GM21529 (cell line): ENCODE measurements around the gene CLN6.
"Not testable (repeated sequence)": the region's sequence is repeated elsewhere in the genome, so short reads cannot be mapped to it uniquely, and the experiment has no call there.

Experiments
- ATAC-seq: cut with Tn5 transposase; IDR thresholded peaks from one replicate; pipeline ENCODE4 v1.9.1; 2021; ENCODE audit not compliant: unreplicated experiment

CLN6 gene

DNA sequence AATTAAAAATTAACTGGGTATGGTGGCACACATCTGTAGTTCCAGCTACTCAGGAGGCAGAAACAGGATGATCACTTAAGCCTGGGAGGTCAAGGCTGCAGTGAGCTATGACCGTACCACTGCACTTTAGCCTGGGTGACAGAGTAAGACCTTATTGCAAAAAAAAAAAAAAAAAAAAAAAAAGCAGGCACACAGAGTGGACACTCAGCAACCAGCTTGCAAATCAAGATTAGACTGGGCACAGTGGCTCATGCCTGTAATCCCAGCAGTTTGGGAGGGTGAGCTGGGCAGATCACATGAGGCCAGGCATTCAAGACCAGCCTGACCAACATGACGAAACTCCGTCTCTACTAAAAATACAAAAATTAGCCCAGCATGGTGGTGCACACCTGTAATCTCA is 5.4 kb downstream of the CLN6 start:
- no peak for ATAC-seq

DNA sequence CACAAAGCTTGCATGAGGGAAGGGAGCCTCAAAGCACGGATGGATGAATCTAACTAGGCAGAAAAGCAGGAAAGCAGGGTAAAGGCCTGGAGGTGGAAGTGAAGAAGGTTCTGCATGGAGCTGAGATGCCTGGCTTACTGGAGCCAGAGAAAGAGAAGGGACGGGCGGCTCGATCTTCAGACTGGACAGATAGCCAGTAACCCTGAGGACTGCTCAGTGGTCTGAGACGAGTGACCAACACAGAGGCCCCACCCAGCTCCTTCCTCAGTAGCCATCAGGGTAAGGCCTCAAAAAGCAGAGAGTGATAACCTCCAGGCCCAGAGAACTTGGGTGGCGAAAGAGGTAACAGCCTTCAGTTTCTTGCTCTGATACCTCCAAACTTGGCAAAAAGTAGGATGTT is 6.4 kb downstream of the CLN6 start:
- no peak for ATAC-seq

DNA sequence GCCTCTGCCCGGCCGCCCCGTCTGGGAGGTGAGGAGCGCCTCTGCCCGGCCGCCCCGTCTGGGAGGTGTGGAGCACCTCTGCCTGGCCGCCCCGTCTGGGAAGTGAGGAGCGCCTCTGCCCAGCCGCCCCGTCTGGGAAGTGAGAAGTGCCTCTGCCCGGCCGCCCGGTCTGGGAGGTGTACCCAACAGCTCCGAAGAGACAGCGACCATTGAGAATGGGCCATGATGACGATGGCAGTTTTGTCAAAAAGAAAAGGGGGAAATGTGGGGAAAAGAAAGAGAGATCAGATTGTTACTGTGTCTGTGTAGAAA is 7.1 kb downstream of the CLN6 start:
- not testable (repeated sequence) for ATAC-seq

DNA sequence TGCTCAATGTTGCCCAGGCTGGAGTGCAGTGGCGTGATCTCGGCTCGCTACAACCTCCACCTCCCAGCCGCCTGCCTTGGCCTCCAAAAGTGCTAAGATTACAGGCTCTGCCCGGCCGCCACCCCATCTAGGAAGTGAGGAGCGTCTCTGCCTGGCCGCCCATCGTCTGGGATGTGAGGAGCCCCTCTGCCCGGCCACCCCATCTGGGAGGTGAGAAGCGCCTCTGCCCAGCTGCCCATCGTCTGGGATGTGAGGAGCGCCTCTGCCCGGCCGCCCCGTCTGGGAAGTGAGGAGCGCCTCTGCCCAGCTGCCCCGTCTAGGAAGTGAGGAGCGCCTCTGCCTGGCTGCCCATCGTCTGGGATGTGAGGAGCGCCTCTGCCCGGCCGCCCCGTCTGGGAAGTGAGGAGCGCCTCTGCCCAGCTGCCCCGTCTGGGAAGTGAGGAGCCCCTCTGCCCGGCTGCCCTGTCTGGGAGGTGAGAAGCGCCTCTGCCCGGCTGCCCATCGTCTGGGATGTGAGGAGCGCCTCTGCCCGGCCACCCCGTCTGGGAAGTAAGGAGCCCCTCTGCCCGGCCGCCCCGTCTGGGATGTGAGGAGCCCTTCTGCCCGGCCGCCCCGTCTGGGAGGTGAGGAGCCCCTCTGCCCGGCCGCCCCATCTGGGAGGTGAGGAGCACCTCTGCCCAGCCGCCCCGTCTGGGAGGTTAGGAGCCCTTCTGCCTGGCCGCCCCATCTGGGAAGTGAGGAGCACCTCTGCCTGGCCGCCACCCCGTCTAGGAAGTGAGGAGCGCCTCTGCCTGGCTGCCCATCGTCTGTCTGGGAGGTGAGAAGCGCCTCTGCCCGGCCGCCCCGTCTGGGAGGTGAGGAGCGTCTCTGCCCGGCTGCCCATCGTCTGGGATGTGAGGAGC is 7.7 kb downstream of the CLN6 start:
- not testable (repeated sequence) for ATAC-seq

- no peak for ATAC-seq
These were observed 8.6 kb downstream of the CLN6 start for GRCh38 chr15:68220967-68221366.

- no peak for ATAC-seq
These were observed 9.0 kb downstream of the CLN6 start for GRCh38 chr15:68220489-68220888.

DNA sequence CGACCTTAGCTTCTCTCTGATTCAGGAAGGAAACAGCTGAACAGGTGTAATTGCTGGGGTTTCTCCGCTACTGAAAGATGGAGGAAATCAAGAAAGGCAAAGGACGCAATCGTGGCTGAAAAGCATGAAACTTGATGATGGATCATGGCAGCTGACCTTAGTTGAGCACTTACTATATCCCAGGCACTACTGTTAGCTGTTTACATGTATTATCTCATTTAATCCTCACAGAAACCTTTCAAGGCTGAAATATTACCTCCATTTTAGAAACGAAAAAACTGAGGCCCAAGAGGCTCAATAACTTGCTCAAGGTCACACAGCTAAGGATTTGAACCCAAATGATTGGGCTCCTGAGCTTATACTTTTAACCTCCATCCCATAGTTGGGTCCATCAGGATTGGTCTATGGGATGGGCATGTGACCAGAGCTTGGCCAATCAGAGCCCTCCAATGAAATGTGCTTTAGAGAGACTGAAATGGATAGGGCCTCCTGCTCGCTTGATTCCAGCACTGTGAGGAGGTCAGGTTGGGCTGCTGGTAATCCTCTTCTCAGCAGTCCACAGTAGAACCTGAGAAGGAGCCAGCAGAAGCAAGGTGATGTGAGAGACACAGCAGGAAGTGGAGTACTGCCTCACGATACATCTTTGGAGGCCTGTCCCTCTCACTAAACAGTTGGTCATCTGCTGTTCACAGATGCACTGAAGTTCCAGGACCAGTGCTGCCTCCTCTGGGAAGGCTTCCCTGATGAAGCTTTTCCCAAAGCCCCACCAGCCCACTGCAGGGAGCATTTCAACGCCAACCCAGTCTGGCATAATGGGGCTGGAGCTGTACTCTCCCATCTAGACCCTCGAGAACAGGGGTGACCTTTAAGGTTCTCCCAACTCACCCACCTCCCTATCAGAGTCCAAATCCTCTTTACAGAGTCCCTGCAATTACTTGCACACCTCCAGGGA is 10.4 kb downstream of the CLN6 start:
- ATAC-seq = no peak

DNA sequence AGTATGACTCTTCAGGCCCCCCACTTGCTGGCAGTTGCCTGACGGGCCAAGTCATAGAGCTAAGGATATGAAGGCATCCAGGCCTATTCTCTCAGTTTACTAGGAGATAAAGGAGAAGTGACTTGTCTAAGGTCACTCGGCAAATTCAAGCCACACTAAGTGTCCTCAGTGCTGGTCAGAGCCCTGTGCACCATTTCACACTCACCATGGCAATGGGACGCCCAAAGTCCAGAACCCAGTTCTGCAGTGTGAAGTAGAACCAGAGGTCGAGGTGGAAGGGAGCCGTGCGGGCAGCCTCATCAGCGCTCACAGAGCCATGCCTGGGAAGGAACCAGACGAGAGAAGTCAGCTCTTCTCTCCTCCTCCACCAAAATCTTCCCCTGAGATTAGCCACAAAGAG is 11.2 kb downstream of the CLN6 start:
- no peak for ATAC-seq

DNA sequence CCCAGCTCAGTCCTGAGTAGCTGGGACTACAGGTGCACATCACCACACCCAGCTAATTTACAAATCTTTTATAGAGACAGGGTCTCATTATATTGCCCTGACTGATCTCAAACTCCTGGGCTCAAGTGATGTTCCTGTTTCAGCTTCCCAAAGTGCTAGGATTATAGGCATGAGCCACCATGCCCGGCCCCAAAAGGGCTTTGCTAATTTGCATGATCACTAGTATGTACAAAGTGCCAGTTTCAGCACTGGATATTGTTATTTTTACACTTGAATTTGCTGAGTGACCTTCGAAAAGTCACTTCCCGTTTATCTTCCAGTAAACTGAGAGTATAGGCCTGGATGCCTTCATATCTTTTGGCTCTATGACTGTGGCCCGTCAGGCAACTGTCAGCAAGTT is 12.2 kb downstream of the CLN6 start:
- ATAC-seq = no peak

- ATAC-seq = no peak
These were observed 14.7 kb downstream of the CLN6 start for GRCh38 chr15:68214838-68215254.

DNA sequence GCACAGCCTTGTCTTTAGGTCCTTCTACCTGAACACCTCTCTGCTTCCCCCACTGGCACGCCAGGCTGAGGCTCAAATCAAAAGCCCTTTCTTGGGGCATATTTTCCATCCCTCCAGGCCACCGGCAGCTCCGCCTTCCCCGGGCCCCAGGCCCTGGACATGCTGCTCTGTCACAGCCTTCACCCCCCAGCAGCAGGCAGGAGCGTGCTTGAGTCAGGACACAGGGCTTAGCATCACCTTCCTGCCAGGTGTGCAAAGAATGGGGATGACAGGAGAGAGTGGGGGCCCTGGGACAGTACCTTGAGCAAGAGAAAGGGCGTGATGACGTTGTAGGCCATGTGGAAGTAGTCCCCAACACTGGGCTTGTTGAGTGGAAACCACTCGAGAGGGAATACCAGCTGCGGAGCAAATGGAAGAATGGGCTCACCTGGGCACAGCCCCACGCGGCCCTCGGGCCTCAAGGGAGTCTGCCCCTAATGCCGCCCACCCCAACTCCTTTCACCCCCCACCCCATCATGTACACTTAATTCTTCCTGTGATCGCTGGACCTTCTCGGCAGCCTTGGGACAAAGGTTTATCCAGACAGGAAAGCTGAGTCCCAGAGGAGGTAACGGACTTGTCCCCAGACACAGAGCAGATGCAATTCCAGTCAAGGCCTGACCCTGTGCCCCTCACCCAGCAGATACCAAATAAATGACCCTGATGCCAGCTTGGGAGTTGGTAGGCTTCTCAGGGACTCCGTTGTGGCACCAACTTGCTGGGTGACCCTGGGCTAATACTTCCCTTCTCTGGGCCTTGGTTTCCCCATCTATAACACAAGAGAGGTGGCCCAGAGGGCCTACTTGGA is 15.3 kb downstream of the CLN6 start:
- no peak for ATAC-seq

GRCh38 chr15:68213491-68213845 is 16.1 kb downstream of the CLN6 start:
- not testable (repeated sequence) for ATAC-seq

- ATAC-seq = no peak
These were observed 17.7 kb downstream of the CLN6 start for GRCh38 chr15:68211656-68212320.

GRCh38 chr15:68210821-68211655 is 18.5 kb downstream of the CLN6 start:
- no peak for ATAC-seq

GRCh38 chr15:68210409-68210756 is 19.1 kb downstream of the CLN6 start:
- ATAC-seq = no peak

DNA sequence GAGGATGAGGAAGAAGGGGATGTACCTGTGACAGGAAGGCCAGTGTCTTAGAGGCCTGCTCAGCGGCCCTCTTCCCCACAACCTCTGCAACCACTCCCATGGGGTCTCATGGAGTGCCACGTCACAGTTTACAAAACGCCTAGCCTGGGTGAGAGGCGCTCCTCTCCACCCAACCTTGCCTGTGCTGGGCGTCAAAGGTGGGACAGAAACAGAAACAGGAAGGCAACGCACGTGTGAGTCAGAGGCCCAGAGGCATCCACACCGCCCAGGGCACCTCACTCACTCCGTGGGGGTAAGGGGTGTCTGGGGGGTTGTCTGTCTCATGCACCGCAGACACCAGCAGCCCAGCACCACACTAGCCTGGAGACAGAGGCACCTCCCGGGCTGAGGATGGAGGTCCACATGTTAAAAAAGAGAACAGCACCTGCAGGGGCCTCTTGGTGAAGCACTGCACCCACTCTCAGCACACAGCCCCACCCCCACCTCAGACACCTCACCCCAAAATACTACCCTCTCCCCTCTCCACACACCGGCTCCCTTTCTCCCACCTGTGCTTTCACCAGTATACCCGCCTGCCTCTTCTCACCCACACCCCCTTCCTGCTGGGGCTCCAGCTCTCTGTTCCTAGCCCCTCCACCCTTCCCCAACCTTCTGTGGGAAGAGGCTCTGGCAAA is 19.7 kb downstream of the CLN6 start:
- peak; percentile 43 for ATAC-seq

DNA sequence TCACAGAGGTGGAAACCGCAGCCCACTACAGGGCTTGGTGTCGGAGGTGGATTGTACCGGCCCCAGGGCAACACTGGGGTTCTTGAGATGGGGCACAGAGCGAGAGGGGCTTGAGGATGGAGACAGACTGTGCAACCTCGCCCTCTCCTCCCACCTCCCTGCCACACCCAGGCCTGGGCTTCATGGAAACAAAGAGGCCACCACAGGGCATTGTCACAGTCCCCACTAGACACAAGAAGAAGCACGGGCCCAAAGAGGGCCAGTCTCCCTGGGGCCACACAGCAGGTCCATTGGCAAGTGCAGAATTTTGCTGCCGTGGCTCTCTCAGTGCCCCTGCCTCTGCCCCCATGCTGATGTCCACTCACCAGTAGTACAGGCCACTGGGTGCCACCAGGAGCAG is 20.3 kb downstream of the CLN6 start:
- peak; percentile 8 for ATAC-seq

DNA sequence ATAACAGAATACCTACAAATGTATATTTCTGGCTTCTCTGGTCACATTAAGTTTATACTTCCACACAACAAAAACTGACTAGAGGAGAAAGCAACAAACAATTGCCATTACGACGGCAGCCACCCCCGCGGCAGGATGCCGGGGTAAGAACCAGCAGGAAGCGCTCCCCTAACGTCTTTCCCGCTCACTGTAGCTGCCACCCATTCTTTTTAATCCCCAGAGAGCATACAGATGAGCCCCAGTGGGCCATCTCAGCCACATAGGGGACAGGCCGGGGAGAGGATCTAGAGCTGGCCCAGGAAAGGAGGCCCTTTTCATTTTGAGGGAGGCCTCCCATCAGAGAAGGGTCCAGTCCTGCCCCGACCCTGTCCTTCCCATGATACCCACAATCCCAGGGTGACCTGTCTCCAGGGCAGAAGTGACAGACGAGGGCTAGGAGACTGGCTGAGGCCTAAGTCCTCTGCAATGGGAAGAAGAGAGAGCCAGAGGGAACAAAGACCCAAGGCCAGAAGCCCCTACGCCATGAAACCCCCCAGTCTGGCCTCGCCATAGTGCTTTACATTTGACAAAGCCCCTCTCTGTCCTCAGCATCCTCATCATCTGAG is 20.8 kb downstream of the CLN6 start:
- ATAC-seq = no peak

GRCh38 chr15:68208136-68208535 is 21.4 kb downstream of the CLN6 start:
- ATAC-seq = no peak
